ENCODE results near the gene LAGE3.

The LAGE3 gene

DNA sequence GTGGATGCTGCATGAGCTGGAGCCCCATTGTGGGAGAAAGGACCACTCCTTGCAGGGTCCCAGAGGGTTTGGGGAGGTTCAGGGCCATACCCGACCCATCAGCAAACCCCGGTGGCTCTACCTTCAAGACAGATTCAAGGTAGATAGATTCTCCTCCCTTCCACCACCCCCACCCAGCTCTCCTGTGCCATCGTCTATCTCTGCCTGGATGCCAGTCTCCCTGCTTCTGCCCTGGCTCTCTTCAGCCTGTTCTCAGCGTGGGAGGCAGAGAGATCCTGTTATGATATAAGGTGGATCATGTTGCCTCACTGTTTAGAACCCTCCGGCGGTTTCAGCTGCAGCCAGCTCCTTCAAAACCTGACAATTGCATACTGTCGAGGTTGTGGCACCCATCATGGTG, 5.4 kb downstream of the LAGE3 start:
- DNase-seq, result no peak

DNA sequence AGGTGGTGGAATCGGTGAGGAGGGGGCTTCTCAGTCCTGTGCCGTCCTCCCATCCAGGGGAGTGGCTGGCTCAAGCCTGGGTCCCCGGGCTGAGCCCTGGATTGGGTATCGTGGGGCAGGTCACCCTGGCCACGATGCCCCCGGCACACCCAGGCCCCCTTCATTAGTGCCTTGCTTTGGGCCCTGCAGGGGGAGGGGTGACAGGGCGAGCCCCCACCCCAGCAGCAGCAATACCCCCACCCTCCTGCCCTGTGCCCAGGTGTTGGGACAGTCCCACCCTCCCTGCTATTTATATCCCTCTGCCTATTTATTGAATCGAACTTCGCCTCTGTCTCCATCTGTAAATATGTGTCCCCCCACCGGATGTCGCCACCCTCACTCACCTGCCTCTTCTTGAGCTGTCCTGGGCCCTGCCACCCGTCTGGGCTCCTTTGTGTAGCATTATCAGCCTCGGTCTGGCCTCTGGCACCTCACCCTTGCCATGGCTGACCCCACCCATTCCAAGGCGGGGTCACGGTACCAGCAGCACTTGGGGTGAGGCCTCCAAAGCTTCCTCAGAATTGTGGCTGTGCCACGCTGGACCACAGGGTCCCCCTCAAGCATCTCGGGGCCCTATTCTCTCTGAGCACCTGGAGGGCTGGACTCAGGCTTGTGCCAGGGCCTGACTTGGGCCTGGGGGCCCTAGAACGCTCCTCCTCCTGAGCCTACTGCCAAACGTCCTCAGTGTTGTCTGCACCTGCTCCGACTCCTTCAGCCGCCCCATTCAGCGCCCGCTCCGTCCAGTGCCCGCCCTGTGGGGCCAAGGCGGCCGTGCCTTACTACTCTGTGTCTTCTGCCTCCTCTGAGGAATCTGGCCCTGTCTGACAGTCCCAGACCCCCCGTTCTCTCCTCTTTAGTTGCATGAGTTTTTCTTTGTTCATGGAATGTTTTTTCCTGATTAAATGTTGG, 6.1 kb downstream of the LAGE3 start:
- no peak for DNase-seq

DNA sequence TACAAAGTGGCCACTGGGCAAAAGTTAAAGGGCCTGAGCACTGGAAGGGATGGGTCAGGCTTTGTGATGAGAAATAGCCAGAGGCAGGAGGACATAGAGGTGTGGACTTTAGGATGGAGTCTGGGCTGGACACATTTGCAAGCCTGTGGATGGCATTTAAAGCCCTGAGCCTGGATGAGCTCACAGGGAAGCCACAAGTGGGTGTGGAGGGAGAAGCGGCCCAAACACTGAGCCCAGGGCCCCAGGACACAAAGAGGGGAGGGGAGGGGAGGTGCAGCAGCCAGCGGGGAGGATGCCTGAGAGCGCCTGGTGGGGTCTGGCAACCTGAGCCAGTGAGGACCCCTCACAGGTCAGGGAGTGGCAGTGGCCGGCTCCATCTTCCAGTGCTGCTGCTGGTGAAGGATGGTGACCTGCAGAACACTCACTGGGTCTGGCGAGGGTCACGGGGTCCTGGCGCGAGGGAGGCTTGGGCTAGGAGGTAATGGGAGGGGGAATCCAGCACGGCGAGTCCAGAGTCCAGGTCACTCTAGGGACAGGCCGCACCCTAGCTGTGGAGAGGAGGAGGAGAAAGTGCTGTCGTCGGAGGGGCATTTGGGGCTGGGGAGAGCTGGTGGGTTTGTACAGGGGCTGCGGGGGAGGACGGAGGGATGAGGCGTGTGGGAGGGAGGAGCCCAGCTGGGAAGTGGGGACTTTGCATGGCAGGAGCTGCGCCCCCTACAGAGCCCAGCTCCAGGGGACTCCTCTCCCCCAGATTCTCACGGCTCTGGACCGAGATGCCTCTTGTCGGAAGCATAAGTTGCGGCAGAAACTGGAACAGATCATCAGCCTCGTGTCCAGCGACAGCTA, 7.0 kb downstream of the LAGE3 start:
- DNase-seq, result no peak

DNA sequence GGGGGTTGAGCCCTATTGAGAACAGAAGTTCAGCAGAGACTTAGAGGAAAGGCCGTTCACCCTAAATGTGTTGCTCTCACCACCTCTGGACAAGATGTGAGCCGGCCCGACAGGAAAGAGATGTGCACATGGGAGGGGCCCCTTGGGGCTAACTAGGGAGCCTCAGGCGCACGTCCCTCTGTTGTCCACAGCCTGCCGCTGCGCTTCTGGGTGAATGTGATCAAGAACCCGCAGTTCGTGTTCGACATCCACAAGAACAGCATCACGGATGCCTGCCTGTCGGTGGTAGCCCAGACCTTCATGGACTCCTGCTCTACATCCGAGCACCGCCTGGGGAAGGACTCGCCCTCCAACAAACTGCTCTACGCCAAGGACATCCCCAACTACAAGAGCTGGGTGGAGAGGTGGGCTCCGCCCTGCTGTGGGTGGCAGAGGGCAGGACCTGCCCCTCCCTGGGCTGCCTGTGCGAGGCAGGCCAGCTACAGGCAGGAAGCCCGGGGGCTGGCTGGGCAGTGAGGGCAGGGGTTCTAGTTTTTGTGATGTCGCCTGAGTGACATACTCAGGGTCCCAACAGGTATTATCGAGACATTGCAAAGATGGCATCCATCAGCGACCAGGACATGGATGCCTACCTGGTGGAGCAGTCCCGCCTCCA, 8.0 kb downstream of the LAGE3 start:
- no peak for DNase-seq

DNA sequence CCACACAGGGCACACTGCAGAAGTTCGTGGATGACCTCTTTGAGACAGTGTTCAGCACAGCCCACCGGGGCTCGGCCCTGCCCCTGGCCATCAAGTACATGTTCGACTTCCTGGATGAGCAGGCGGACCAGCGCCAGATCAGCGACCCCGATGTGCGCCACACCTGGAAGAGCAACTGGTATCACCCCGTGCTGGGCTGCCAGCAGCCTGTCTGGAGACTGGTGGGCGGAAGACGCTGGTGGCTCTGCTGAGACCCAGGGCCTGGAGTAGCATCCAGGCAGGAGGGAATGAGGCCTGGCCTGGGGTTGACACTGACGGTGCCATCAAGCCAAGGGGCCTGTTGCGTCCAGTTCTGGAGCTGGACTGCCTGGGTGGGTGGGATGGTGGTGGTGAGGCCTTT, 8.6 kb downstream of the LAGE3 start:
- no peak for DNase-seq

DNA sequence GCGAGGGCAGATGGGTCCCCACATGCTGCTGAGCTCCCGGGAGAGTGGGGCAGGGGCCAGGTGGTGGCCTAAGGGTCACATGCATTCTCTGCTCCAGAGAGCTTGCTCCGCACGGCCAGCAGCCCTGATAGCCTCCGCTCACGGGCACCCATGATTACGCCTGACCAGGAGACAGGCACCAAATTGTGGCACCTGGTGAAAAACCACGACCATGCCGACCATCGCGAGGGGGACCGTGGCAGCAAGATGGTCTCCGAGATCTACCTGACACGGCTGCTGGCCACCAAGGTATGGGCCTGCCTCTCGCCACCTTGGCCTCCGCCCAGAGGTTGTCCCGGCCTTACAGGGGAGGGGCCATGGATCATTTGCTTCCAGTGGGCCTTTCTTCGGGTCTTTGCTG, 9.2 kb downstream of the LAGE3 start:
- DNase-seq, result no peak

DNA sequence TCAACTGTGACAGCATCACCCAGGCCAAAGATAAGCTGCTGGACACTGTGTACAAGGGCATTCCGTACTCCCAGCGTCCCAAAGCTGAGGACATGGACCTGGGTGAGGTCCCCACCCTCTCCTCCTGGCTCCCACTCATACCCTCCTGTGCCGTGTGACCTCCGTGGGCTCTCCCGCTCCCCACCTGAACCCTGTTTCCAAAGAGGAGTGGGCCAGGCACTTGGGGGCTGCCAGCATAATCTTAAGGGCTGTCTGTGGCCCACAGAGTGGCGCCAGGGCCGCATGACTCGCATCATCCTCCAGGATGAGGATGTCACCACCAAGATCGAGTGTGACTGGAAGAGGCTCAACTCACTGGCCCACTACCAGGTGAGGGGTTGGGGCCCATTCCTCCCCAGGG, 10.0 kb downstream of the LAGE3 start:
- DNase-seq, result no peak

DNA sequence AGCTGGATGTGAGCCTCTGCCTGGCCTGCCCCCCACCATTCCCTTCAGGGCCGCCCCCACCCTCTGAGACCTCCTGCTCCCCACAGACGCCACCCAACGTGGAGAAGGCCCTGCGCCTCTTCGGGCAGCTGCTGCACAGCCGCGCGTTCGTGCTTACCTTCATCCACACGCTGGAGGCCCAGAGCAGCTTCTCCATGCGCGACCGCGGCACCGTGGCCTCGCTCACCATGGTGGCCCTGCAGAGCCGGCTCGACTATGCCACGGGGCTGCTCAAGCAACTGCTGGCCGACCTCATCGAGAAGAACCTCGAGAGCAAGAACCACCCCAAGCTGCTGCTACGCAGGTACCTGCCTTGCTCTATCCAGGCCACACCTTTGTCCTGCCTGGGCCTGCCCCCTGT, 10.9 kb downstream of the LAGE3 start:
- DNase-seq, result no peak

DNA sequence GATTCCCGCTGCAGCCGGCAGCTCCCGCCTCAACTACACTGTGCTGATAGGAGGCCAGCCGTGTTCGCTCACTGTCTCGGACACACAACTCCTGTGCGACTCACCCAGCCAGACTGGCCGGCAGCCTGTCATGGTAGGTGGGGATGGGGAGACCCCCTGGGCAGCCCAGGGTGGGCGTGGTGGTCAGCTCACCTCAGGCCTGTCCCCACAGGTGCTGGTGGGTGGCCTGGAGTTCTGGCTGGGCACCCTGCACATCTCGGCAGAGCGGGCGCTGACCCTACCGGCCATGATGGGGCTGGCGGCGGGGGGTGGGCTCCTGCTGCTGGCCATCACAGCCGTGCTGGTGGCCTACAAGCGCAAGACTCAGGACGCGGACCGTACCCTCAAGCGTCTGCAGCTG, 11.5 kb downstream of the LAGE3 start:
- no peak for DNase-seq

DNA sequence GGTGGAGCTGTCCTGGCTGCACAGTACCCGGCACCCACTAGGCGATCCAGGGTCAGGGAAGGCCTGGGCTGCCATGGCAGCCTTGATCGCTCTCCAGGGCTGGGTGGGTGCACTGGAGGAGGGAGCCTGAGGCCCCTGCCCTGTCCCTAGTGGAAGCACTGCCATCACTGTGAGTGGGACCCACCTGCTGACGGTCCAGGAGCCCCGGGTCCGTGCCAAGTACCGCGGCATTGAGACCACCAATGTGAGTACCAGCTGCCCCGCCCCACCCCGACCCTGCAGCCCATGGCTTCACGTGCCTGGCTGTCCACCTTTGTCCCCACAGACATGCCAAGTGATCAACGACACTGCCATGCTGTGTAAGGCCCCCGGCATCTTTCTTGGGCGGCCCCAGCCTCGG, 12.2 kb downstream of the LAGE3 start:
- DNase-seq, result no peak

DNA sequence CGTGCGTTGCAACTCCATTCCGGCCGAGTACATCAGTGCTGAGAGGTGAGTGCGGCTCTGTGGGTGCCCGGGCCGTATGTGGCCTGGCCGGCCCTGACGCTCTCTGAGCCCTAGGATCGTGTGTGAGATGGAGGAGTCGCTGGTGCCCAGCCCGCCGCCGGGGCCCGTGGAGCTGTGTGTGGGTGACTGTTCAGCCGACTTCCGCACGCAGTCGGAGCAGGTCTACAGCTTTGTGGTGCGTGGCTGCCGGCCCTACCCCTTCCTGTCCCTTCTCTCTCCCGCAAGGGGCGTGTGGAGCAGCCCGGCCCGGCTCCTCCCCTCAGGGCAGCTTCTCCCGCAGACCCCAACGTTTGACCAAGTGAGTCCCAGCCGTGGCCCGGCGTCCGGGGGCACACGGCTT, 13.0 kb downstream of the LAGE3 start:
- no peak for DNase-seq

DNA sequence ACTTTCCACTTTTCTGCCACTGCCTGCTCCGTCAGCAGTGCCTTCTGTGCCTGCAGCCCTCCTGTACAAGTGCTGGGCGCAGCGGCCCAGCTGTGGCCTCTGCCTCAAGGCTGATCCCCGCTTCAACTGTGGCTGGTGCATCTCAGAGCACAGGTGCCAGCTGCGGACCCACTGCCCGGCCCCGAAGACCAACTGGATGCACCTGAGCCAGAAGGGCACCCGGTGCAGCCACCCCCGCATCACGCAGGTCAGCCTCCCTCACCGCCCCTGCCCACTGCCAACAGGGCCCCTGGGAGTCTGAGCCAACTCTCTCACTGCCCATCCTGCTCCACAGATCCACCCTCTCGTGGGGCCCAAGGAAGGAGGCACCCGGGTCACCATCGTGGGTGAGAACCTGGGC, 13.5 kb downstream of the LAGE3 start:
- DNase-seq, result no peak

DNA sequence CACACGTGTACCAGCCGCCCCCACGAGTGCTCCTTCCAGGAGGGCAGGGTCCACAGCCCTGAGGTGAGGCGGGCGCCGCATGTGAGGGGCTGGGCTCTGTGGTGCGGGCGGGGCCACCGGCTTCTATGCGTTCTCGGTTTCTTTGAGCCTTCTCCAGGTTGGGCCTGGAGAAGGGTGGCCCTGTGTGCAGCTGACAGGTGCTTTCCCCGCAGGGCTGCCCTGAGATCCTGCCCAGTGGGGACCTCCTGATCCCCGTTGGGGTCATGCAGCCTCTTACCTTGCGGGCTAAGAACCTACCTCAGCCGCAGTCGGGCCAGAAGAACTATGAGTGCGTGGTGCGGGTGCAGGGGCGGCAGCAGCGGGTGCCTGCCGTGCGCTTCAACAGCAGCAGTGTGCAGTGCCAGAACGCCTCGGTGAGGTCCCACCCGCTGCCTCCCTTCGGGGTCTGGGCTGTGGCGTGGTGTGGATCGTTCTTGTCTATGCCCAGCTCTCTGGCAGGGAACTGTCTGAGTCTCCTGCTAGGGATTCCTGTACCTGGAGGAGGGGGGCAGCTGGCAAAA, 14.2 kb downstream of the LAGE3 start:
- DNase-seq, result no peak

DNA sequence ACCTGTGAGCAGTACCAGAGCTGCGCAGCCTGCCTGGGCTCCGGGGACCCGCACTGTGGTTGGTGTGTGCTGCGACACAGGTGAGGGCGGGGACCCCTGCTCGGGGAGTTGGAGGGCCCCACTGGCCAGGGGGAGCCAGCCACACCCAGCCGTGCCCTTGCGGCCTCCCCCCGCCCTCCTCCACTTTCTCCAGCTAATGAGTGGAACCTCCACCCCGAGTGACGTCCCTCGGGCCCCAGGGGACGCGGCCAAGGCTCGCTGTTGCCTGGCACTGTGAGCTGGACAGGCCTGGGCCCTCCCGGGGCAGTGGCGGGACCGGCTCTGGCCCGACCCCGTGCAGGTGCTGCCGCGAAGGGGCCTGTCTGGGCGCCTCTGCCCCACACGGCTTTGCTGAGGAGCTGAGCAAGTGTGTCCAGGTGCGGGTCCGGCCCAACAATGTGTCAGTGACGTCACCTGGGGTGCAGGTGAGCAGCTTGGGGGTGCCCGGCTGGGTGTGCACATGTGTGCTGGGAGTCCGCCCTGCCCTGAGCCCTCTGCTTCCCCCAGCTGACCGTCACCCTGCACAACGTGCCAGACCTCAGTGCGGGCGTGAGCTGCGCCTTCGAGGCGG, 15.4 kb downstream of the LAGE3 start:
- no peak for DNase-seq

DNA sequence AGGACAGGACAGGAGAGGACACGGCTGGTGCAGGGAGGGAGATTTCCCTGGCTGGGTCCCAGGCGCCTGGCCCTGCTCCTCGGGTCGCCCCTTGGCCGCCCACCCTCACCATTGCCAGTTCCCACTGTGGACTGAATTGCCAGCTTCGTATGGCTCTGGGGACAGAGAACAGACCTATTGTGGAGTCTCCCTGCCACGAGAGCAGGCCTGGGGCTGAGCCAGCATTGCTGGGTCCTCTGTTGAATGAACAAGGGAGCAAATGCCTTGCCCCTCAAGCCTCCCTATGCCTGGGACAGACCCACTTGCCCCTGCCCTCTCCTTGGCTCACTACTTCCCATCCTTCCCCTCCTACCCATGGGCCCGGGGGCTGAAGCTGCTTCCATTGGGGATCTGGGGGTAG, 16.7 kb downstream of the LAGE3 start:
- DNase-seq, result no peak

DNA sequence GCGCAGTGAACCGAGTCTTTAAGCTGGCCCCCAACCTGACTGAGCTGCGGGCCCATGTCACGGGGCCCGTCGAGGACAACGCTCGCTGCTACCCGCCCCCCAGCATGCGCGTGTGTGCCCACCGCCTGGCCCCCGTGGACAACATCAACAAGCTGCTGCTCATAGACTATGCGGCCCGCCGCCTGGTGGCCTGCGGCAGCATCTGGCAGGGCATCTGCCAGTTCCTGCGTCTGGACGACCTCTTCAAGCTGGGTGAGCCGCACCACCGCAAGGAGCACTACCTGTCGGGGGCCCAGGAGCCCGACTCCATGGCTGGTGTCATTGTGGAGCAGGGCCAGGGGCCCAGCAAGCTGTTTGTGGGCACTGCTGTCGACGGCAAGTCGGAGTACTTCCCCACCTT, 18.8 kb downstream of the LAGE3 start:
- no peak for DNase-seq

DNA sequence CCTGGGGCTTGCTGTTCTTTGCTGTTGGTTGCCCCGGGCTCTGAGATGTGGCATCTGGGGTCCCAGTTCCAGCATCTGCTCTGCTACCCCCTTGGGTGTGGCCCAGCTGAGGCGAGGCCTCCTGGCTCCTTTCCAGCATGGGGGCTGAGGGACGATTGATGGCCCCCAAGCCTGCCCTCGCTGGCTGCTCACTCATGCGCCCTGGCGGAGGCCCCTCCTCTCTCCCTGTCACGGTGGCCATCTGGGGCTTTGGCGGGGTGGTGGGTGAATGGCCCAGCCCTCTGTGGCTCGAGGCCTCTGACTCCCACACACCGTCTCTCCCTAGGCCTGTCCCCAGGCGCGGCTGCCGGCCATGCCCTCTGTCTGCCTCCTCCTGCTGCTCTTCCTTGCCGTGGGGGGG, 19.2 kb downstream of the LAGE3 start:
- DNase-seq, result no peak

DNA sequence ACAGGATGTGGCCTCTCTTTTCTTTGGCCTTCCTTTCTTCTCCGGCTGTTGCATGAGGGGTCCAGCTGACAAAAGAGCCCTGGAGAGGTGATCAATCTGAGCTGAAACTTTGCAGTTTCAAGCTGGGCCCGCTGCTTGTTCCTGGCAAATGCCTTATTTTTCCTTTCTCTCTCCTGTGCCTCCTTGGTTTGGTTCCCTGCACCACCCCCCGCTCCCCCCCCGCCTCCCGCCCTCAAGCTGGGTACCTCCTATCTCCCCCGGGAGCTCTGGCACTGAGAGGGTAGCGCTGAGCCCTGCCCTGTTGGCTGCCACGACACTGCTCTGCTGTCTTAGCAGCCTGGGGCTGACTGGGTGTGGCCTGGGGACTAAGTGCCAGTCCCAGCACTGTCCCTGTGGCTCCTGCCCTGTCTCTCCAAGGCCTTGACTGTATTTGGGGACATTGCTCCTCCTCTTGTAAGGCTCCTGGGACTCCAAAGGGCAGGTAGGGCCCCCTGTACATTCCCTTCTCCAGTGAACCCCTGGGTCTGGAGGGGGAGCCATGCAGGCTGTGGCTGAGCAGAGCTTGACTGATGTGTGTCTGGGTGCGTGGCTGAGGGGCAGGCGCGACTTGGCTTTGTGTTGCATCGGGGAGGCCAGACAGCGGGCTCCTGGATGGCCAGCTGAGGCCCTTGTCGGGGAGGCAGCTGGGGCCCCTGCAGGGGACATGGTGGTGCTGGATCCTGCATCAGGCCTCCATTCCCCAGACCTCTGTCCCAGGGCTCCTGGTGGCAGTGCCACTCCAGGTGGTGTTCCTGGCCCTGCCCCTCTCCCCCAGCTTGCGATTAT, 19.9 kb downstream of the LAGE3 start:
- peak in 1 of 2 experiments; percentile 1 for DNase-seq

DNA sequence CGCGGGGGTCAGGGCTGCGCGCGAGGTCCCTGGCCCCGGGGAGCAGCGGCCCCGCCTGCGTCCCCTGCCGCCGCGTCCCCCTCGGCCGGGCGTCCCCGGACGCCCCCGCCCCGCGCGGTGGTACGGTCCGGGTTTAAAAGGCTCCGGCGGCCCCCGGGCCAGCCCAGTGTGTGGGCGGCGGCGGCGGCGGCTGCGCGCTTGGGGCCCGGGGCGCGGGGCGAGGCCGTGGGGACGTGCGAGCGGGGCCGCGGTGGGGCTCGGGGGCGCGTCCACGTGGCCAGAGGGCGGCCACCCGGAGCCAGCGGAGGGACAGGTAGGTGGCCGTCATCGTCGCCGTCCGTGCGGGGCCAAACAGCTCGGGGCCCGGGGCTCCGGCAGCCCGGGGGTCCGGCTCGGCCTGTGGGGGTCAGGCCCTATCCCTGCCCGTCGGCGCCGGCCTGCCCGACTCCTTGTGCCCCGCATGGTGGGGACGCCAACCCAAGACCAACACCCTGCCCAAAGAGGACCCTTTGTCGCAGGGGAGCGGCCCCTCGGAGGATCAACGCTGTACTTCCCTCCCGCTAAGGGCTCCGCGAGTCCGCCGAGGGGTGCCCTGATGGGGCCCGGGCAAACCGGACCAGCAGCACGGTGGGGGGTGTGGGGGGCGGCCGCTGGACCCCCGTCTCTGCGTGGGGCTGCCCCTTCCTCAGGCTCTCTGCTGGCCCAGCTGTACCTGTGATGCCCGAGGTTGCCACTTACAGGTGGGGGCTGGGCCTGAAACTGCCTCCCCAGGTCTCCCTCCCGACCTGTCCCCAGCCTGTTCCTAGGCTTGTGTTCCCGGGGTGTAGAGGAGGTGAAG, 20.7 kb downstream of the LAGE3 start, which contains the start of gene PLXNA3:
Gene PLXNA3 (plus strand): TSS at position 166 of the 838 bp plus-strand sequence. CDS start 1,903 bp downstream, outside the sequence.
- no peak for DNase-seq

DNA sequence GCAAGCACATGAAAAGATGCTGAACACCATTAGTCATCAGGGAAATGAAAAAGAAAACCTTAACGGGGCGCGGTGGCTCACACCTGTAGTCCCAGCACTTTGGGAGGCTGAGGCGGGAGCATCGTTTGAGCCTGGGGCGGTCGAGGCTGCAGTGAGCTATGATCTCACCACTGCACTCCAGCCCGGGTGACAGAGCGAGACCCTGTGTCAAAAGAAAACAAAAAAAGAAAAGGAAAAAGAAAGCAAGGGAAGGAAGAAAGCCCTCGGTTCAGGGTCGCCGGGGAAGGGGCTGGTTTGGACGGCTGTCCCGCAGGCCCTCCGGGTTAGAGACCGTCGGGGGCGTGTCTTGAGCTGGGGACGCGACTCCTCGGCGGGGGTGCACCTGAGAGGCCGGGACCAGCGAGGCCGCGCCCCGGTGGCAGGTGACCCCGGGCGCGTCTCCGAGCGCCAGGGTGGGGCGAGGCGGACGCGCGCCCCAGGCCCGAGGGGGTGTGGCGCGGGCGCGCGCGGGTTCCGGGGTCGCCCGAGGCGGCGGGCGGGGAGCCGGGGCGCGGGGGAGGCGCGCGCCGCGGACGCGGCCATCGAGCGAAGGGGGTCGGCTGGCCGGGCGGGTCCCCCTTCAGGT, 21.5 kb downstream of the LAGE3 start:
- no peak for DNase-seq

All from AML-193 (cell line).